Sigmoid colon (tissue), 7 donors: ENCODE data around the gene EIF2S2. TPM values are rescaled to one million over a fixed set of nuclear protein-coding genes. Genes with fewer than 3 reads are reported as not detected.

ENCODE experiments used
- DNase-seq: peaks from one replicate; pipeline ENCODE4 v3.0.0-alpha.2; 2019
- H3K27ac ChIP-seq, 4 donors: fragments of 200-600 bp; sonication (generic); one replicate each; pipeline ENCODE4 v1.5.1; 2016 to 2019; ENCODE audit warnings: mild to moderate bottlenecking in 1 of 4
- H3K27me3 ChIP-seq, 3 donors: fragments of 200-600 bp; sonication (generic); one replicate each; pipeline ENCODE4 v1.5.1; 2019; ENCODE audit warnings: mild to moderate bottlenecking in 1 of 3
- H3K36me3 ChIP-seq, 4 donors: fragments of 200-600 bp; sonication (generic); one replicate each; pipeline ENCODE4 v1.5.1; 2016 to 2019
- H3K4me1 ChIP-seq, 4 donors: fragments of 200-600 bp; sonication (generic); one replicate each; pipeline ENCODE4 v1.5.1; 2017 to 2019
- H3K4me3 ChIP-seq, 4 donors: fragments of 200-600 bp; sonication (generic); one replicate each; pipeline ENCODE4 v1.5.1; 2017 to 2019; ENCODE audit warnings: mild to moderate bottlenecking in 2 of 4, moderate library complexity in 1 of 4
- H3K9me3 ChIP-seq, 4 donors: fragments of 200-600 bp in 3 of 4; sonication (generic) in 3 of 4; one replicate each; pipeline versions ENCODE4 v1.5.1 to v1.6.1; 2013 to 2019
- CTCF ChIP-seq, 4 experiments: fragments of 450-650 bp in 3 of 4; fragments of 200-600 bp in 1 of 4; IDR thresholded peaks; one replicate each; pipeline ENCODE4 v1.5.1; 2016 to 2019; ENCODE audit warnings: antibody characterized with exemption in 4 of 4, mild to moderate bottlenecking in 3 of 4, moderate library complexity in 2 of 4
- EP300 ChIP-seq, 4 donors: sonication (generic); formaldehyde crosslinking; IDR thresholded peaks; one replicate each; pipeline ENCODE4 v1.6.1; 2017; ENCODE audit warnings: antibody characterized with exemption in 4 of 4
- POLR2A ChIP-seq, 2 donors: fragments of 450-650 bp; IDR thresholded peaks; one replicate each; pipeline ENCODE4 v1.6.1; 2016; ENCODE audit warnings: antibody characterized with exemption in 2 of 2, mild to moderate bottlenecking in 2 of 2, moderate library complexity in 2 of 2
- POLR2AphosphoS5 ChIP-seq, 4 donors: sonication (generic); formaldehyde crosslinking; IDR thresholded peaks; one replicate each; pipeline ENCODE4 v1.6.1; 2017; ENCODE audit warnings: antibody characterized with exemption in 4 of 4
- WGBS, 2 donors: extraction: QIAGEN DNeasy Blood & Tissue Kit; methylation state at CpG; one replicate each; pipeline ENCODE4 v1.1.7; 2013; 5-methylcytosine and 5-hydroxymethylcytosine counted together
- intact Hi-C: fragments of 100-400 bp; cut with DNase I; formaldehyde crosslinking; loops from one replicate; pipeline ENCODE4 v1.15.1; 2023
- polyA plus RNA-seq, 3 donors: library from polyadenylated mRNA; stranded (reverse); fragments of 200-250 nt; gene quantifications; one replicate each; pipeline ENCODE4 v1.2.3, GENCODE V29; 2013
- total RNA-seq, 4 donors: library from RNA; depleted of rRNA; stranded (reverse); fragments of >200 nt; gene quantifications; one replicate each; pipeline ENCODE4 v1.1.0, GENCODE V29; 2016
- donor health status: healthy with polysubstance abuse.
- donor health status: Bipolar disorder and iron deficiency.
- donor health status: healthy.

Gene EIF2S2
- total and polyA plus RNA-seq, 7 donors, result 44.6 to 69.8 (median 52.8) TPM

GRCh38 chr20:34066476-34067090 is 45.5 kb downstream of the EIF2S2 start:
- DNase-seq, result no peak
- TF ChIP-seq CTCF (IDR thresholded peaks at IDR 0.05) (no peak), POLR2A (IDR thresholded peaks at IDR 0.05) (no peak), EP300 (IDR thresholded peaks at IDR 0.05) (no peak), POLR2AphosphoS5 (IDR thresholded peaks at IDR 0.05) (no peak)
- no peaks in the 10 kb centered on the region for H3K27me3 ChIP-seq
- H3K27ac ChIP-seq, result no peak overlapping the region
- no peak overlapping the region for H3K4me3 ChIP-seq
- WGBS, 2 donors, result 80 to 87% methylated on average over 3 of the region's 3 CpGs
- no peaks in the 10 kb centered on the region for H3K9me3 ChIP-seq
- H3K4me1 ChIP-seq, result peaks cover 0 to 35% (median 27%) of the 10 kb centered on the region in 4 donors
- H3K36me3 ChIP-seq, result no peaks in the 10 kb centered on the region
- intact Hi-C loops, result loop anchor here (5.0 kb wide), 1 partner anchor 69 kb away; no protein-coding TSS in a partner anchor

GRCh38 chr20:34065260-34065659 is 46.8 kb downstream of the EIF2S2 start:
- no peak for DNase-seq
- intact Hi-C loops, result loop anchor here (5.0 kb wide), 1 partner anchor 68 kb away; no protein-coding TSS in a partner anchor
- no peaks in the 10 kb centered on the region for H3K27me3 ChIP-seq

GRCh38 chr20:34064286-34064685 is 47.8 kb downstream of the EIF2S2 start:
- Histone ChIP-seq H3K4me1 (peaks cover 0 to 41% (median 25%) of the 10 kb centered on the region in 4 donors), H3K4me3 (no peak overlapping the region), H3K36me3 (no peaks in the 10 kb centered on the region), H3K9me3 (no peaks in the 10 kb centered on the region), H3K27me3 (no peaks in the 10 kb centered on the region), H3K27ac (no peak overlapping the region)
- 97 to 99% methylated on average over 3 of the region's 3 CpGs for WGBS, 2 donors
- no peak for DNase-seq
- no peak for TF ChIP-seq POLR2A (IDR thresholded peaks at IDR 0.05)
- TF ChIP-seq POLR2AphosphoS5 (IDR thresholded peaks at IDR 0.05), result no peak
- no peak for TF ChIP-seq CTCF (IDR thresholded peaks at IDR 0.05)
- no peak for TF ChIP-seq EP300 (IDR thresholded peaks at IDR 0.05)
- intact Hi-C loops, result no loop called here

More at GRCh38 chr20:34065260-34065659, 46.8 kb downstream of the EIF2S2 start:
- Histone ChIP-seq H3K4me1 (peaks cover 0 to 46% (median 30%) of the 10 kb centered on the region in 4 donors), H3K9me3 (no peaks in the 10 kb centered on the region), H3K27ac (peak overlapping the region in 3 of 4 donors; percentile 14 to 36 (median 26)), H3K4me3 (no peak overlapping the region), H3K36me3 (no peaks in the 10 kb centered on the region)
- no peak for TF ChIP-seq CTCF (IDR thresholded peaks at IDR 0.05)
- no peak for TF ChIP-seq POLR2A (IDR thresholded peaks at IDR 0.05)
- no peak for TF ChIP-seq POLR2AphosphoS5 (IDR thresholded peaks at IDR 0.05)
- no peak for TF ChIP-seq EP300 (IDR thresholded peaks at IDR 0.05)
- 91 to 95% methylated on average over 2 of the region's 2 CpGs for WGBS, 2 donors

GRCh38 chr20:34062570-34063482 is 49.2 kb downstream of the EIF2S2 start:
- Histone ChIP-seq H3K27me3 (no peaks in the 10 kb centered on the region), H3K9me3 (no peaks in the 10 kb centered on the region), H3K27ac (no peak overlapping the region), H3K4me1 (peaks cover 0 to 30% (median 21%) of the 10 kb centered on the region in 4 donors), H3K4me3 (no peak overlapping the region), H3K36me3 (no peaks in the 10 kb centered on the region)
- 93 to 97% methylated on average over 5 of the region's 5 CpGs for WGBS, 2 donors
- intact Hi-C loops, result no loop called here
- DNase-seq, result no peak
- TF ChIP-seq EP300 (IDR thresholded peaks at IDR 0.05), result no peak
- no peak for TF ChIP-seq CTCF (IDR thresholded peaks at IDR 0.05)
- TF ChIP-seq POLR2A (IDR thresholded peaks at IDR 0.05), result no peak
- TF ChIP-seq POLR2AphosphoS5 (IDR thresholded peaks at IDR 0.05), result no peak
